OCI-M2 (cell line): ENCODE measurements around the gene SASH1.
"Not testable (repeated sequence)": the region's sequence is repeated elsewhere in the genome, so short reads cannot be mapped to it uniquely, and the experiment has no call there.

ENCODE experiments used
- DNase-seq: peaks from one replicate; lab custom pipeline; 2025; ENCODE audit not compliant: unreplicated experiment; lab: John Stamatoyannopoulos, UW

SASH1 gene

GRCh38 chr6:148572676-148573335, 230.2 kb downstream of the SASH1 start:
- no peak for DNase-seq

GRCh38 chr6:148573922-148574321, 231.3 kb downstream of the SASH1 start:
- DNase-seq = no peak

GRCh38 chr6:148577687-148578488, 235.2 kb downstream of the SASH1 start:
- no peak for DNase-seq

- DNase-seq = no peak
Measured at GRCh38 chr6:148578489-148578814, 235.8 kb downstream of the SASH1 start.

- no peak for DNase-seq
Measured at GRCh38 chr6:148578837-148579565, 236.4 kb downstream of the SASH1 start.

GRCh38 chr6:148580442-148580841, 237.8 kb downstream of the SASH1 start:
- no peak for DNase-seq

- no peak for DNase-seq
Measured at GRCh38 chr6:148583631-148584030, 241.0 kb downstream of the SASH1 start.

- DNase-seq = not testable (repeated sequence)
Measured at GRCh38 chr6:148585641-148586040, 243.0 kb downstream of the SASH1 start.

- no peak for DNase-seq
Measured at GRCh38 chr6:148590883-148591282, 248.2 kb downstream of the SASH1 start.

- DNase-seq = no peak
Measured at GRCh38 chr6:148591656-148592055, 249.0 kb downstream of the SASH1 start.

GRCh38 chr6:148593130-148593812, 250.6 kb downstream of the SASH1 start:
- no peak for DNase-seq

GRCh38 chr6:148593813-148594170, 251.2 kb downstream of the SASH1 start:
- no peak for DNase-seq

- DNase-seq = no peak
Measured at GRCh38 chr6:148595550-148595949, 252.9 kb downstream of the SASH1 start.

GRCh38 chr6:148596891-148597455, 254.3 kb downstream of the SASH1 start:
- DNase-seq = no peak

- no peak for DNase-seq
Measured at GRCh38 chr6:148598724-148599123, 256.1 kb downstream of the SASH1 start.

- DNase-seq = no peak
Measured at GRCh38 chr6:148599967-148600426, 257.4 kb downstream of the SASH1 start.
